RKO (cell line): ENCODE data around the gene TSPAN12.
"Not testable (repeated sequence)": the region's sequence is repeated elsewhere in the genome, so short reads cannot be mapped to it uniquely, and the experiment has no call there.

Experiments used
- DNase-seq: peaks from one replicate; pipeline ENCODE4 v3.0.0-alpha.2; 2016; ENCODE audit warnings: low spot score

Gene TSPAN12

GRCh38 chr7:120805636-120806388 lies 52.1 kb downstream of the TSPAN12 start:
- peak; percentile 79 for DNase-seq

- DNase-seq, result no peak
These were observed 55.2 kb downstream of the TSPAN12 start for GRCh38 chr7:120802751-120803150.

- DNase-seq, result no peak
These were observed 58.0 kb downstream of the TSPAN12 start for GRCh38 chr7:120799813-120800475.

GRCh38 chr7:120799147-120799546 lies 58.8 kb downstream of the TSPAN12 start:
- DNase-seq, result no peak

- DNase-seq, result no peak
These were observed 60.8 kb downstream of the TSPAN12 start for GRCh38 chr7:120797026-120797645.

- DNase-seq, result no peak
These were observed 63.7 kb downstream of the TSPAN12 start for GRCh38 chr7:120794106-120794729.

GRCh38 chr7:120793213-120793936 lies 64.6 kb downstream of the TSPAN12 start:
- no peak for DNase-seq

- no peak for DNase-seq
These were observed 65.1 kb downstream of the TSPAN12 start for GRCh38 chr7:120792861-120793130.

GRCh38 chr7:120792091-120792860 lies 65.7 kb downstream of the TSPAN12 start:
- peak; percentile 81 for DNase-seq

GRCh38 chr7:120785095-120785494 lies 72.8 kb downstream of the TSPAN12 start:
- DNase-seq, result no peak

- no peak for DNase-seq
These were observed 74.2 kb downstream of the TSPAN12 start for GRCh38 chr7:120783721-120784120.

GRCh38 chr7:120783273-120783672 lies 74.7 kb downstream of the TSPAN12 start:
- DNase-seq, result no peak

- DNase-seq, result not testable (repeated sequence)
These were observed 76.0 kb downstream of the TSPAN12 start for GRCh38 chr7:120781924-120782323.

GRCh38 chr7:120780938-120781337 lies 77.0 kb downstream of the TSPAN12 start:
- DNase-seq, result no peak

- not testable (repeated sequence) for DNase-seq
These were observed 77.5 kb downstream of the TSPAN12 start for GRCh38 chr7:120780451-120780850.

- DNase-seq, result not testable (repeated sequence)
These were observed 78.9 kb downstream of the TSPAN12 start for GRCh38 chr7:120779078-120779477.

GRCh38 chr7:120775755-120776154 lies 82.2 kb downstream of the TSPAN12 start:
- no peak for DNase-seq

GRCh38 chr7:120774481-120774880 lies 83.5 kb downstream of the TSPAN12 start:
- DNase-seq, result no peak

- no peak for DNase-seq
These were observed 87.7 kb downstream of the TSPAN12 start for GRCh38 chr7:120770206-120770605.

GRCh38 chr7:120760851-120761250 lies 97.1 kb downstream of the TSPAN12 start:
- no peak for DNase-seq

- no peak for DNase-seq
These were observed 97.9 kb downstream of the TSPAN12 start for GRCh38 chr7:120760050-120760449.
